BJ (cell line): Measurements from ENCODE around the gene RHOT2. TPM values are rescaled to one million over a fixed set of nuclear protein-coding genes. Genes with fewer than 3 reads are reported as not detected.

Experiments used
- CTCF ChIA-PET: fragments of 350-600 bp; formaldehyde crosslinking; extraction: SDS; loops from one replicate; lab custom pipeline; 2021; ENCODE audit warnings: antibody characterized with exemption, inconsistent platforms; lab: Yijun Ruan, JAX
- POLR2A ChIA-PET: fragments of 300-600 bp; sonication (Branson Sonifier 250); formaldehyde crosslinking; extraction: SDS; loops from one replicate; lab custom pipeline; 2021; ENCODE audit warnings: antibody characterized with exemption; lab: Charles Lee
- DNase-seq: peaks from one replicate; pipeline ENCODE4 v3.0.0-alpha.2; 2011; ENCODE audit warnings: low read depth
- H3K27me3 ChIP-seq: 2 replicates; pipeline ENCODE4 v1.6.0; 2011; ENCODE audit warnings: low read length; ENCODE audit not compliant: control insufficient read depth, insufficient read depth
- H3K36me3 ChIP-seq: 2 replicates; pipeline ENCODE4 v1.5.1; 2011; ENCODE audit warnings: low read length; ENCODE audit not compliant: control insufficient read depth, insufficient read depth
- H3K4me3 ChIP-seq: 2 replicates; pipeline ENCODE4 v1.5.1; 2011; ENCODE audit warnings: low read depth, mild to moderate bottlenecking, control low read depth, low read length
- CTCF ChIP-seq: IDR thresholded peaks from 2 replicates; pipeline ENCODE4 v1.5.1; 2011; ENCODE audit warnings: low read depth, mild to moderate bottlenecking, control low read depth, inconsistent platforms, low read length, moderate library complexity; ENCODE audit not compliant: insufficient read depth
- polyA plus RNA-seq: library from polyadenylated mRNA; depleted of rRNA; stranded (reverse); fragments of >200 nt; gene quantifications from 2 replicates; pipeline ENCODE4 v1.2.3, GENCODE V29; 2011

Gene RHOT2
- polyA plus RNA-seq, 1 experiment = 81.7 TPM

- H3K27me3 ChIP-seq = peaks cover 23% of the 10 kb centered on the region
- no peak for DNase-seq
- no peak for TF ChIP-seq CTCF
- H3K4me3 ChIP-seq = no peak overlapping the region
- H3K36me3 ChIP-seq = no peaks in the 10 kb centered on the region
- ChIA-PET POLR2A (no interaction called here), CTCF (no interaction called here)
These were observed 27.6 kb downstream of the RHOT2 start for GRCh38 chr16:695355-696089.

- peaks cover 32% of the 10 kb centered on the region for H3K27me3 ChIP-seq
- CTCF ChIA-PET = interaction anchor here (0.8 to 1.5 kb wide), 2 partner anchors 13 to 87 kb away, joined by 3 read pairs; no protein-coding TSS in a partner anchor
- no peak for DNase-seq
- no peaks in the 10 kb centered on the region for H3K36me3 ChIP-seq
- POLR2A ChIA-PET = no interaction called here
- TF ChIP-seq CTCF = no peak
- no peak overlapping the region for H3K4me3 ChIP-seq
These were observed 31.2 kb downstream of the RHOT2 start for GRCh38 chr16:698911-699671.

GRCh38 chr16:700684-701584 is 33.0 kb downstream of the RHOT2 start:
- no peak for TF ChIP-seq CTCF
- no peak for DNase-seq
- H3K36me3 ChIP-seq = no peaks in the 10 kb centered on the region
- H3K4me3 ChIP-seq = no peak overlapping the region
- ChIA-PET POLR2A (no interaction called here), CTCF (interaction anchor here (0.6 to 4.2 kb wide), 4 partner anchors 11 to 85 kb away, joined by 3 to 13 read pairs (median 6); no protein-coding TSS in a partner anchor)
- peaks cover 29% of the 10 kb centered on the region for H3K27me3 ChIP-seq

- H3K4me3 ChIP-seq = no peak overlapping the region
- CTCF ChIA-PET = interaction anchor here (1.0 to 4.2 kb wide), 4 partner anchors 10 to 83 kb away, joined by 3 to 13 read pairs (median 6); no protein-coding TSS in a partner anchor
- TF ChIP-seq CTCF = no peak
- H3K36me3 ChIP-seq = no peaks in the 10 kb centered on the region
- POLR2A ChIA-PET = no interaction called here
- peaks cover 34% of the 10 kb centered on the region for H3K27me3 ChIP-seq
- DNase-seq = no peak
These were observed 34.4 kb downstream of the RHOT2 start for GRCh38 chr16:702341-702740.
